IPS-NIHi11 (cell line): ENCODE data around the gene PIMREG.
"Not testable (repeated sequence)": the region's sequence is repeated elsewhere in the genome, so short reads cannot be mapped to it uniquely, and the experiment has no call there.

ENCODE experiments used
- DNase-seq: peaks from one replicate; pipeline ENCODE4 v3.0.0; 2012; ENCODE audit warnings: mixed read lengths, low spot score

Gene PIMREG

GRCh38 chr17:6478486-6478885 lies 34.2 kb downstream of the PIMREG start:
- DNase-seq = no peak

- DNase-seq = no peak
Measured at GRCh38 chr17:6479622-6480302, 35.5 kb downstream of the PIMREG start.

- peak; percentile 53 for DNase-seq
Measured at GRCh38 chr17:6480303-6480675, 36.0 kb downstream of the PIMREG start.

- no peak for DNase-seq
Measured at GRCh38 chr17:6482105-6482455, 37.8 kb downstream of the PIMREG start.

- not testable (repeated sequence) for DNase-seq
Measured at GRCh38 chr17:6482796-6483195, 38.5 kb downstream of the PIMREG start.

GRCh38 chr17:6483507-6483906 lies 39.3 kb downstream of the PIMREG start:
- DNase-seq = no peak

- no peak for DNase-seq
Measured at GRCh38 chr17:6485646-6486412, 41.6 kb downstream of the PIMREG start.

GRCh38 chr17:6487251-6488007 lies 43.2 kb downstream of the PIMREG start:
- DNase-seq = no peak

GRCh38 chr17:6488008-6488539 lies 43.8 kb downstream of the PIMREG start:
- no peak for DNase-seq

- DNase-seq = no peak
Measured at GRCh38 chr17:6489016-6489550, 44.8 kb downstream of the PIMREG start.

GRCh38 chr17:6491071-6491700 lies 46.9 kb downstream of the PIMREG start:
- DNase-seq = no peak

GRCh38 chr17:6492892-6493674 lies 48.8 kb downstream of the PIMREG start:
- no peak for DNase-seq

GRCh38 chr17:6494239-6494941 lies 50.1 kb downstream of the PIMREG start:
- DNase-seq = no peak

GRCh38 chr17:6495450-6496115 lies 51.3 kb downstream of the PIMREG start:
- DNase-seq = no peak

GRCh38 chr17:6496116-6496481 lies 51.8 kb downstream of the PIMREG start:
- DNase-seq = peak; percentile 82

- no peak for DNase-seq
Measured at GRCh38 chr17:6496640-6497441, 52.6 kb downstream of the PIMREG start.

GRCh38 chr17:6497496-6498221 lies 53.4 kb downstream of the PIMREG start:
- no peak for DNase-seq

GRCh38 chr17:6498356-6498755 lies 54.1 kb downstream of the PIMREG start:
- no peak for DNase-seq
